Activated naive CD4-positive, alpha-beta T cell treated with anti-CD3 and anti-CD28 coated beads for 36 hours (primary cell): ENCODE measurements around the gene CUL9. TPM values are rescaled to one million over a fixed set of nuclear protein-coding genes. Genes with fewer than 3 reads are reported as not detected.

Experiments used
- CTCF ChIA-PET: fragments of 350-600 bp; sonication (Branson Sonifier 250); formaldehyde crosslinking; loops from one replicate; lab custom pipeline; 2021; ENCODE audit warnings: antibody characterized with exemption; lab: Charles Lee
- DNase-seq: peaks from one replicate; pipeline ENCODE4 v3.0.0-alpha.2; 2020
- H3K27ac Mint-ChIP-seq: one replicate; pipeline ENCODE4 v1.8.0; 2021; ENCODE audit warnings: mild to moderate bottlenecking, mixed read lengths
- H3K27me3 Mint-ChIP-seq: one replicate; pipeline ENCODE4 v1.8.0; 2021; ENCODE audit warnings: low read depth, mixed read lengths
- H3K36me3 Mint-ChIP-seq: one replicate; pipeline ENCODE4 v1.8.0; 2021; ENCODE audit warnings: low read depth, mixed read lengths
- H3K4me1 Mint-ChIP-seq: one replicate; pipeline ENCODE4 v1.8.0; 2021; ENCODE audit warnings: low read depth, mixed read lengths
- H3K4me3 Mint-ChIP-seq: one replicate; pipeline ENCODE4 v1.8.0; 2021; ENCODE audit warnings: mild to moderate bottlenecking, moderate library complexity, mixed read lengths
- H3K9me3 Mint-ChIP-seq: one replicate; pipeline ENCODE4 v1.8.0; 2021; ENCODE audit warnings: mixed read lengths
- intact Hi-C: fragments of 100-400 bp; cut with micrococcal nuclease; formaldehyde crosslinking; loops from one replicate; pipeline ENCODE4 v1.15.1; 2023
- total RNA-seq, 2 experiments: library from RNA; stranded (reverse); gene quantifications; one replicate each; pipeline ENCODE4 v1.2.3, GENCODE V29; 2021

CUL9 gene
- total RNA-seq, 2 experiments from 2014 or later: 43.1 to 49.3 TPM

GRCh38 chr6:43255408-43256054 lies 73.5 kb downstream of the CUL9 start:
- no peak for DNase-seq
- Mint-ChIP-seq H3K4me1 (peaks cover 18% of the 10 kb centered on the region), H3K36me3 (no peaks in the 10 kb centered on the region), H3K27me3 (peaks cover 21% of the 10 kb centered on the region), H3K9me3 (no peaks in the 10 kb centered on the region), H3K4me3 (no peak overlapping the region), H3K27ac (no peak overlapping the region)
- intact Hi-C loops: no loop called here
- CTCF ChIA-PET: interaction anchor here (0.5 kb wide), 1 partner anchor 141 kb away, joined by 3 read pairs; no protein-coding TSS in a partner anchor

- CTCF ChIA-PET: interaction anchor here (0.6 kb wide), 2 partner anchors 127 to 281 kb away, joined by 4 to 5 read pairs; no protein-coding TSS in a partner anchor
- H3K4me1 Mint-ChIP-seq: peaks cover 7% of the 10 kb centered on the region
- intact Hi-C loops: no loop called here
- H3K27me3 Mint-ChIP-seq: peaks cover 10% of the 10 kb centered on the region
- H3K36me3 Mint-ChIP-seq: no peaks in the 10 kb centered on the region
- no peak overlapping the region for H3K27ac Mint-ChIP-seq
- H3K9me3 Mint-ChIP-seq: no peaks in the 10 kb centered on the region
- no peak for DNase-seq
- no peak overlapping the region for H3K4me3 Mint-ChIP-seq
These were observed 74.8 kb downstream of the CUL9 start for GRCh38 chr6:43256670-43257366.

- H3K27me3 Mint-ChIP-seq: peaks cover 7% of the 10 kb centered on the region
- no peak overlapping the region for H3K4me3 Mint-ChIP-seq
- no peaks in the 10 kb centered on the region for H3K36me3 Mint-ChIP-seq
- intact Hi-C loops: no loop called here
- CTCF ChIA-PET: interaction anchor here (0.6 to 0.9 kb wide), 2 partner anchors 237 to 281 kb away, joined by 4 to 5 read pairs; no protein-coding TSS in a partner anchor
- DNase-seq: no peak
- H3K27ac Mint-ChIP-seq: no peak overlapping the region
- no peaks in the 10 kb centered on the region for H3K9me3 Mint-ChIP-seq
- H3K4me1 Mint-ChIP-seq: peaks cover 6% of the 10 kb centered on the region
These were observed 75.6 kb downstream of the CUL9 start for GRCh38 chr6:43257367-43258145.

- Mint-ChIP-seq H3K36me3 (no peaks in the 10 kb centered on the region), H3K27ac (no peak overlapping the region), H3K9me3 (no peaks in the 10 kb centered on the region), H3K4me3 (no peak overlapping the region), H3K27me3 (peaks cover 2% of the 10 kb centered on the region), H3K4me1 (peaks cover 6% of the 10 kb centered on the region)
- intact Hi-C loops: no loop called here
- DNase-seq: no peak
- CTCF ChIA-PET: interaction anchor here (0.9 kb wide), 1 partner anchor 237 kb away, joined by 4 read pairs; no protein-coding TSS in a partner anchor
These were observed 76.2 kb downstream of the CUL9 start for GRCh38 chr6:43258180-43258579.

GRCh38 chr6:43258807-43259686 lies 77.1 kb downstream of the CUL9 start:
- H3K27ac Mint-ChIP-seq: no peak overlapping the region
- H3K9me3 Mint-ChIP-seq: no peaks in the 10 kb centered on the region
- H3K4me3 Mint-ChIP-seq: no peak overlapping the region
- no peak for DNase-seq
- CTCF ChIA-PET: interaction anchor here (0.9 kb wide), 1 partner anchor 236 kb away, joined by 4 read pairs; no protein-coding TSS in a partner anchor
- H3K27me3 Mint-ChIP-seq: peaks cover 2% of the 10 kb centered on the region
- H3K4me1 Mint-ChIP-seq: peaks cover 4% of the 10 kb centered on the region
- intact Hi-C loops: no loop called here
- H3K36me3 Mint-ChIP-seq: no peaks in the 10 kb centered on the region

- H3K27me3 Mint-ChIP-seq: peaks cover under 1% of the 10 kb centered on the region
- intact Hi-C loops: no loop called here
- H3K4me1 Mint-ChIP-seq: no peaks in the 10 kb centered on the region
- no peak for DNase-seq
- H3K36me3 Mint-ChIP-seq: no peaks in the 10 kb centered on the region
- H3K4me3 Mint-ChIP-seq: no peak overlapping the region
- no peak overlapping the region for H3K27ac Mint-ChIP-seq
- CTCF ChIA-PET: interaction anchor here (0.6 kb wide), 1 partner anchor 243 kb away, joined by 4 read pairs; no protein-coding TSS in a partner anchor
- no peaks in the 10 kb centered on the region for H3K9me3 Mint-ChIP-seq
These were observed 78.8 kb downstream of the CUL9 start for GRCh38 chr6:43260791-43261190.

GRCh38 chr6:43261198-43261597 lies 79.2 kb downstream of the CUL9 start:
- Mint-ChIP-seq H3K27me3 (no peaks in the 10 kb centered on the region), H3K36me3 (no peaks in the 10 kb centered on the region), H3K4me3 (no peak overlapping the region), H3K27ac (no peak overlapping the region), H3K4me1 (no peaks in the 10 kb centered on the region), H3K9me3 (no peaks in the 10 kb centered on the region)
- intact Hi-C loops: no loop called here
- DNase-seq: no peak
- CTCF ChIA-PET: interaction anchor here (1.1 to 1.8 kb wide), 2 partner anchors 95 to 246 kb away, joined by 3 to 13 read pairs; no protein-coding TSS in a partner anchor

- no peak for DNase-seq
- H3K4me1 Mint-ChIP-seq: no peaks in the 10 kb centered on the region
- no peak overlapping the region for H3K27ac Mint-ChIP-seq
- CTCF ChIA-PET: interaction anchor here (0.7 to 1.8 kb wide), 6 partner anchors 10 to 245 kb away, joined by 3 to 13 read pairs (median 5); no protein-coding TSS in a partner anchor
- no peaks in the 10 kb centered on the region for H3K36me3 Mint-ChIP-seq
- H3K9me3 Mint-ChIP-seq: no peaks in the 10 kb centered on the region
- no peak overlapping the region for H3K4me3 Mint-ChIP-seq
- no peaks in the 10 kb centered on the region for H3K27me3 Mint-ChIP-seq
- intact Hi-C loops: no loop called here
These were observed 80.2 kb downstream of the CUL9 start for GRCh38 chr6:43262000-43262779.

GRCh38 chr6:43262780-43263313 lies 80.9 kb downstream of the CUL9 start:
- intact Hi-C loops: loop anchor here (1.0 kb wide), 3 partner anchors 71 to 243 kb away; no protein-coding TSS in a partner anchor
- CTCF ChIA-PET: interaction anchor here (0.8 to 1.8 kb wide), 3 partner anchors 135 to 244 kb away, joined by 3 to 13 read pairs (median 7); no protein-coding TSS in a partner anchor
- DNase-seq: no peak

GRCh38 chr6:43263314-43264178 lies 81.5 kb downstream of the CUL9 start:
- Mint-ChIP-seq H3K36me3 (no peaks in the 10 kb centered on the region), H3K9me3 (no peaks in the 10 kb centered on the region), H3K27ac (no peak overlapping the region), H3K27me3 (no peaks in the 10 kb centered on the region), H3K4me3 (no peak overlapping the region), H3K4me1 (no peaks in the 10 kb centered on the region)
- peak; percentile 88 for DNase-seq
- CTCF ChIA-PET: interaction anchor here (0.6 to 3.5 kb wide), 7 partner anchors 135 to 325 kb away, joined by 3 to 22 read pairs (median 4); no protein-coding TSS in a partner anchor
- intact Hi-C loops: loop anchor here (1.0 kb wide), 3 partner anchors 71 to 243 kb away; no protein-coding TSS in a partner anchor

More at GRCh38 chr6:43262780-43263313, 80.9 kb downstream of the CUL9 start:
- no peak overlapping the region for H3K4me3 Mint-ChIP-seq
- H3K27ac Mint-ChIP-seq: no peak overlapping the region
- H3K36me3 Mint-ChIP-seq: no peaks in the 10 kb centered on the region
- no peaks in the 10 kb centered on the region for H3K4me1 Mint-ChIP-seq
- no peaks in the 10 kb centered on the region for H3K9me3 Mint-ChIP-seq
- H3K27me3 Mint-ChIP-seq: no peaks in the 10 kb centered on the region
